GM13977 (cell line): Measurements from ENCODE around the gene EPB41L4A.

Source experiments
- DNase-seq: peaks from one replicate; pipeline ENCODE4 v3.0.0; 2012; ENCODE audit warnings: low spot score
- CTCF ChIP-seq: IDR thresholded peaks from 2 replicates; pipeline ENCODE4 v1.5.1; 2012; ENCODE audit warnings: mild to moderate bottlenecking, control low read depth; ENCODE audit not compliant: insufficient read depth; ENCODE audit errors: extremely low read depth, missing control alignments
- in situ Hi-C: fragments of 300-500 bp; cut with MboI; formaldehyde crosslinking; loops from one replicate; pipeline ENCODE4 v1.12.0; 2022; ENCODE audit warnings: low sequenced_read_pairs, low pct_unique_long_range_greater_than_20kb, mixed read lengths, inconsistent platforms; ENCODE audit not compliant: unreplicated experiment

Gene EPB41L4A

GRCh38 chr5:112143690-112144089 lies 275.4 kb downstream of the EPB41L4A start:
- DNase-seq: no peak
- TF ChIP-seq CTCF: no peak
- in situ Hi-C loops: loop anchor here (25.0 kb wide), 1 partner anchor 981 kb away; no protein-coding TSS in a partner anchor

DNA sequence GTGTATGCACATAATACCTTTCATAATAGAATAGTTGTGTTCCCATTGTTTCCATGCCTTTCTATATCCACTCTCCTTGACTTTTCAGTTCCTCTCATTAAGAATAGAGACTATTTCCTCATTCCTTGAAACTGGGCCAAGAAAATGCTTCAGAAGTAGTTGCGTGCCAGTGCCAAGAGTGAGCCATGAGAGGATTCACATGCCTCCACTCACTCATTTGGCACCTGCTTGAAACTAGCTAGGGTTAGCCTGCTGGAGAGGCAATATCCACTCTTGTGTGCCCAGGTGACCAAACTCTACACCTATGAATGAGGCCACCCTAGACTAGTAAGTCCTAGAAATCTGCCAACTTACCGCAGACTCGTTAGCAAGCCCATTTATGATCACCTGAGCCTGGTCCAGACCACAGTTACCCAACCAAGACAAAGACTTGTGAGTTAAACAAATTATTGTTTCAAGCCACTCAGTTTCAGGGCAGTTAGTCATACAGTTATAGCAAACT lies 276.3 kb downstream of the EPB41L4A start:
- TF ChIP-seq CTCF: no peak
- DNase-seq: no peak
- in situ Hi-C loops: loop anchor here (25.0 kb wide), 1 partner anchor 981 kb away; no protein-coding TSS in a partner anchor

DNA sequence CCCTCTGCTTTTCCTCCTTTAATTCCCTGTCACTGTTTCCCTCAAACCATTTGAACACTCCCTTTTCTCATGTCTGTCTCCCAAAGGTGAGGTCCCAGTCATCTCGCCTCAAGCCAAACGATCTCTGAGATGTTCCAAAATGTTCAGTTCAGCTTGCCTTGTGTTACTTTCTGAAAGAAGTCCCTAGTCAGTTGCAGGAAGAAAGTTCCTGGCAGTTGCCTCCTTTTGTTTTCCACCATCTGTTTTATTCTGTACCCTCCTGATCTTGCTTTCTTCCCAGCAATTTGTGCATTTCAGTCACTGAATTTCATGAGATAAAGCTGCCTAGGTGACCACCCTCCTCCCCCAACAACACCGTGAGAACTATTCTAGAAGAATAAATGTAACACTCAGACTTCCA lies 277.5 kb downstream of the EPB41L4A start:
- DNase-seq: no peak
- in situ Hi-C loops: loop anchor here (25.0 kb wide), 1 partner anchor 979 kb away; no protein-coding TSS in a partner anchor
- TF ChIP-seq CTCF: no peak

DNA sequence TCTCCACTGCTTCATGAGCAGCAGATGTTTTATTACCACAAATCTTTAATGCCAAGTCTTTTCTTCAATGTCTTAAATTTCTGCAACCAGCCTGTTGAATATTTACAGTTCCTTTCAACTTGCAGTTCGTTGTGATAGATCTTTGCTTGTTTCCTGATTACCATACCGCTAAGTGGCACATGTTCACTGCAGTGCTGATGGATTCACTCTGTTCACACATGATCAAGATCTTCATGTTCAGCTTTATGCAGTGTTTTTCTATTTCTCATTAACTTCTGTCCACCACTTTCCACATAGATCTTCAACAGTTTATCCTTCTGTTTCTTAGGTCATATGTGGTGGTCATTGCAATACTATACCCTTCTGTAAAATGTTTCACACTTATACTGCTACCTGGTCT lies 280.6 kb downstream of the EPB41L4A start:
- TF ChIP-seq CTCF: no peak
- in situ Hi-C loops: loop anchor here (25.0 kb wide), 1 partner anchor 976 kb away; no protein-coding TSS in a partner anchor
- DNase-seq: no peak

GRCh38 chr5:112136773-112137172 lies 282.3 kb downstream of the EPB41L4A start:
- TF ChIP-seq CTCF: no peak
- no peak for DNase-seq
- in situ Hi-C loops: loop anchor here (25.0 kb wide), 1 partner anchor 974 kb away; no protein-coding TSS in a partner anchor

DNA sequence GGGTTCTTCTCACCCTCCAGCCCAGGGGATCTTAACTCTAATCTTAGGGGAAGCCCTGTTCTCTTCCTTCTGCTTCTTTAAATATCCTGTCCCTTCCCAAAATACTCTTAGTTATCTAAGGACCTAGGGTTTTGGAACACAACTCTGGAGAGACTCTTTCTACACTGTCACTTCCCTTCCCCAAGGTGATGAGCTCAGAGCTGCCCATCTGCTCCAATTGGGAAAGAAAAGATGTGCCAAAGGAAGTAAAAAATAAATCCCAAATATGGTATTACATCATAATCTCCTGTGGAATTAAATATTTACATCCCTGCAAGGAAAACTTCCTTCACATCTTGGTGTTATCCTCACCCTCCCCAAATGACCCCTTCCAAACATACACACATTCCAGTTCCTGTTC lies 291.2 kb downstream of the EPB41L4A start:
- in situ Hi-C loops: loop anchor here (25.0 kb wide), 1 partner anchor 966 kb away; no protein-coding TSS in a partner anchor
- DNase-seq: no peak
- no peak for TF ChIP-seq CTCF
